GM19351 (cell line): ENCODE data around the gene DCUN1D2.
"Not testable (repeated sequence)": the region's sequence is repeated elsewhere in the genome, so short reads cannot be mapped to it uniquely, and the experiment has no call there.

ENCODE experiments used
- ATAC-seq: cut with Tn5 transposase; IDR thresholded peaks from one replicate; pipeline ENCODE4 v1.9.1; 2021; ENCODE audit warnings: mild to moderate bottlenecking, moderate library complexity; ENCODE audit not compliant: unreplicated experiment

The DCUN1D2 gene

DNA sequence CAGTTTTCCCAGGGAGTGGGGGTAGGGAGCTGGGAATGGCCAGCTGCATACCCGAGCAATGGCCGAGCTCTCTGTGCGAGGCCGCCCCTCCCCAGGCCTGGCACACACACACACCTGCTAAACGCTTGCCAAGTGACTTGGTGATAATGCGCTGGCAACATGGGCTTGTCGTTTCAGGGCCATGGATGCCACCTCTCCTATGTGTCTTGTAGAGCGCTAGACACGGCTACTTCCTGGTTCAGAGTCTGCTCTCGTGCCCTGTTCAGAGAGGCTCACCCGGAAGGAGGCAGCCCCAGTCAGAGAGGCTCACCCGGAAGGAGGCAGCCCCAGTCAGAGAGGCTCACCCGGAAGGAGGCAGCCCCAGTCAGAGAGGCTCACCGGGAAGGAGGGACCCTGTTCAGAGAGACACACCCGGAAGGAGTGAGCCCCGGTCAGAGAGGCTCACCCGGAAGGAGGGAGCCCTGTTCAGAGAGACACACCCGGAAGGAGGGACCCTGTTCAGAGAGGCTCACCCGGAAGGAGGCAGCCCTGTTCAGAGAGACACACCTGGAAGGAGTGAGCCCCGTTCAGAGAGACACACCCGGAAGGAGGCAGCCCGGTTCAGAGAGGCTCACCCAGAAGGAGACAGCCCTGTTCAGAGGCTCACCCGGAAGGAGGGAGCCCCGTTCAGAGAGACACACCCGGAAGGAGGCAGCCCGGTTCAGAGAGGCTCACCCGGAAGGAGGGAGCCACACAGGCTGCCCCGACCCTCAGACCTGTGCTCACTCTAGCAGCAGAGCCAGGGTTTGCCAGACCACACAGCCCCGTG lies 41.4 kb downstream of the DCUN1D2 start:
- no peak for ATAC-seq

- no peak for ATAC-seq
Observed at GRCh38 chr13:113448545-113448884, 42.0 kb downstream of the DCUN1D2 start.

- no peak for ATAC-seq
Observed at GRCh38 chr13:113447596-113447995, 42.9 kb downstream of the DCUN1D2 start.

- ATAC-seq, result no peak
Observed at GRCh38 chr13:113446488-113446854, 44.0 kb downstream of the DCUN1D2 start.

DNA sequence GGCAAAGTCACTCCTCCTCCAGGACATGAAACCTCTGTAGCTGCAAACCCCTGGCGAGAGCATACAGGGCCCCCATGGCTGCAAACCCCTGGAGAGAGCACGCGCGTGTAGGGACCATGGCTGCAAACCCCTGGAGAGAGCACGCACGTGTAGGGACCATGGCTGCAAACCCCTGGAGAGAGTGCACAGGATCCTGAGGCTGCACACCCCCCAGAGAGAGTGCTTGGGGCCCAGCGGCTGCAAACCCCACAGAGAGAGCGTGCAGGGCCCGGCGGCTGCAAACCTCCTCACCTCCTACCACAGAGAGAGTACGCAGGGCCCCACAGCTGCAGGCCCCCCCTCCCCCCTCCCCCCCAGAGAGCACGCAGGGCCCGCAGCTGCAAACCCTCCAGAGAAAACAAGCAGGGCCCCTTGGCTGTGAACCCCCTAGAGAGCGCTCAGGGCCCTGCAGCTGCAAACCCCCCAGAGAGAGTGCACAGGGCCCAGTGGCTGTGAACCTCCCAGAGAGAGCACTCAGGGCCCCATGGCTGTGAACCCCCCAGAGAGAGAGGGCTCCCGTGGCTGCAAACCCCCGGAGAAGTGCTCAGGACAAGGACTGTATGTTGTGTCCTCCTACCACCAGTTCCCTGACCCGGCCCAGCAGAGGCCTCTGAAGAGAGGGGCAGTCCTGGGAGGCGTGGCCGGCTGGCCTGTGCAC lies 44.6 kb downstream of the DCUN1D2 start:
- ATAC-seq, result peak; percentile 74

DNA sequence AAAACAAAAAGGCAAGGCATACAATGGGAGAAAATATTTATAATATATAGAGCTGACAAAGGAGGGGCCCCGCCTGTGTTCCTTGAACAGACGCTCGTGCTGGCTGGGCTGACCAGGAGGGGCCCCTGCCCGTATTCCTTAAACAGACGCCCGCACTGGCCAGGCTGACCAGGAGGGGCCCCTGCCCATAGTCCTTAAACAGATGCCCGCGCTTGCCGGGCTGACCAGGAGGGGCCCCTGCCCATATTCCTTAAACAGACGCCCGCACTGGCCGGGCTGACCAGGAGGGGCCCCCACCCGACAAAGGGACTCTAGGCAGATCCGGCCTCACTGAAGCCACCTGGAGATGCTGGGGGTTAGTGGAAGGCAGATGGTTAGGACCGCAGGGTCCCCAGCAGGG lies 46.5 kb downstream of the DCUN1D2 start:
- ATAC-seq, result no peak

DNA sequence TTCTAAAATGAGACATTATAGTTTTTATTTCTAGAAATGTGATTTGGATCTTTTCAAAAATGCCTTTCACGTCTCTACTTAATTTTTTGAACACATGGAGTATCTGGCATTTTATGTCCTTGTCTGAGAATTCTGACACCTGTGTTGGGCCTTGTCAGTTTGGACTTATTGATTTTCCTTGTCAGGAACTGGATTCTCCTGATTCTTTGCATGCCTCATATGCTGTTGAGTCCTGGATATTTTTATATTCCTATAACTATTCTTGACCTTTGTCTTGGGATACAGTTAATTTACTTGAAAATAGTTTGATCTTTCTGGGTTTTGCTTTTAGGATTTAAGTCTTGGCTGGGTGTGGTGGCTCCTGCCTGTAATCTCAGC lies 47.5 kb downstream of the DCUN1D2 start:
- ATAC-seq, result no peak

DNA sequence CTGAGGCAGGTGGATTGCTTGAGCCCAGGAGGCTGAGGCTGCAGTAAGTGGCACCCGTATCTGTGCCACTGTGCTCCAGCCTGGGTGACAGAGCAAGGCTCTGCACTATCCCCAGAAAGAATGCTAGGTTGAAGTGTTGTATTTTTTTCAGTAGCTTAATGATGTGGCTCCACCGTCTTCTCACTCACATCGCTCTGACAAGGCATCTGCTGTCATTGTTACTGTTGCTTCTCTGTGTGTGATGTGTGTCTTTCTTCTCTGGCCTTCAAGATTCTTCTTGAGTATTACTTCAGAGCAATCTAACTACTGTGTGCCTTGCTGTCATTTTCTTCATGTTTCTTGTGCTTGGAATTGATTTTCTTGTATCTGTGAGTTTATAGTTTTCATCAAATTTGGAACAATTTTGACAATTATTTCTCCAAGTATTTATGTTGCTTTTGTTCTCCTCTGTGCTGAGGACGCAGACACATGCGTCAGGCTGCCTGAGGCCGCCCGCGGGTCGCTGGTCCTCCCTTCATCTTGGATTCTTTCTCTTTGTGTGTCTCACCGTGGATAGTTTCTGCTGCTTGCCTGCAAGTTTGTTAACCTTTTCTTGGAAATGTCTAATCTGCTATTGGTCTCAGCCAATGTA lies 48.0 kb downstream of the DCUN1D2 start:
- no peak for ATAC-seq

DNA sequence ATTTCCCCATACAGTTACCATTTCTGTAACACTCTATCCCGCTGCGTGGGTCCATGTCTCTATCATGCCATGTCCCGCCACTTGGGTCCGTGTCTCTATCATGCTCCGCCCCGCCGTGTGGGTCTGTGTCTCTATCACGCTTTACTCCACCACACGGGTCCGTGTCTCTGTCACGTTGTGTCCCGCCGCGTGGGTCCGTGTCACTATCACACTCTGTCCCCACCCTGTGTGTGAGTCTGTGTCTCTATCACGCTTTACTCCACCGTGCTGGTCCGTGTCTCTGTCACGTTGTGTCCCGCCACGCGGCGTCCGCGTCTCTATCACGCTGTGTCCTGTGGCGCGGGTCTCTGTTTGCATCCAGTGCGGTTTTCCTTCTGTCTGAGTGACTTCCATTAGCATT lies 48.9 kb downstream of the DCUN1D2 start:
- no peak for ATAC-seq

- ATAC-seq, result no peak
Observed at GRCh38 chr13:113437408-113438010, 53.0 kb downstream of the DCUN1D2 start.

DNA sequence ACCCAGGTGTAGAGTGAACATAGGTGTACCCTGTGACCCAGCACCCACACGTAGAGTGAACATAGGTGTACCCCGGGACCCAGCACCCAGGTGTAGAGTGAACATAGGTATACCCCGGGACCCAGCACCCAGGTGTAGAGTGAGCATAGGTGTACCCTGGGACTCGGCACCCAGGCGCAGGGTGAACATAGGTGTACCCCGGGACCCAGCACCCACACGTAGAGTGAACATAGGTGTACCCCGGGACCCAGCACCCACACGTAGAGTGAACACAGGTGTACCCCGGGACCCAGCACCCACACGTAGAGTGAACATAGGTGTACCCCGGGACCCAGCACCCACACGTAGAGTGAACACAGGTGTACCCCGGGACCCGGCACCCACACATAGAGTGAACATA lies 53.6 kb downstream of the DCUN1D2 start:
- ATAC-seq, result not testable (repeated sequence)

DNA sequence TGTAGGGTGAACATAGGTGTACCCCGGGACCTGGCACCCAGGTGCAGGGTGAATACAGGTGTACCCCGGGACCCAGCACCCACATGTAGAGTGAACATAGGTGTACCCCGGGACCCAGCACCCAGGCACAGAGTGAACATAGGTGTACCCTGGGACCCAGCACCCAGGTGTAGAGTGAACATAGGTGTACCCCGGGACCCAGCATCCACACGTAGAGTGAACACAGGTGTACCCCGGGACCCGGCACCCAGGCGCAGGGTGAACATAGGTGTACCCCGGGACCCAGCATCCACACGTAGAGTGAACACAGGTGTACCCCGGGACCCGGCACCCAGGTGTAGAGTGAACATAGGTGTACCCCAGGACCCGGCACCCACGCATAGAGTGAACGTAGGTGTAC lies 54.6 kb downstream of the DCUN1D2 start:
- not testable (repeated sequence) for ATAC-seq

GRCh38 chr13:113433391-113433916 lies 57.1 kb downstream of the DCUN1D2 start:
- no peak for ATAC-seq

DNA sequence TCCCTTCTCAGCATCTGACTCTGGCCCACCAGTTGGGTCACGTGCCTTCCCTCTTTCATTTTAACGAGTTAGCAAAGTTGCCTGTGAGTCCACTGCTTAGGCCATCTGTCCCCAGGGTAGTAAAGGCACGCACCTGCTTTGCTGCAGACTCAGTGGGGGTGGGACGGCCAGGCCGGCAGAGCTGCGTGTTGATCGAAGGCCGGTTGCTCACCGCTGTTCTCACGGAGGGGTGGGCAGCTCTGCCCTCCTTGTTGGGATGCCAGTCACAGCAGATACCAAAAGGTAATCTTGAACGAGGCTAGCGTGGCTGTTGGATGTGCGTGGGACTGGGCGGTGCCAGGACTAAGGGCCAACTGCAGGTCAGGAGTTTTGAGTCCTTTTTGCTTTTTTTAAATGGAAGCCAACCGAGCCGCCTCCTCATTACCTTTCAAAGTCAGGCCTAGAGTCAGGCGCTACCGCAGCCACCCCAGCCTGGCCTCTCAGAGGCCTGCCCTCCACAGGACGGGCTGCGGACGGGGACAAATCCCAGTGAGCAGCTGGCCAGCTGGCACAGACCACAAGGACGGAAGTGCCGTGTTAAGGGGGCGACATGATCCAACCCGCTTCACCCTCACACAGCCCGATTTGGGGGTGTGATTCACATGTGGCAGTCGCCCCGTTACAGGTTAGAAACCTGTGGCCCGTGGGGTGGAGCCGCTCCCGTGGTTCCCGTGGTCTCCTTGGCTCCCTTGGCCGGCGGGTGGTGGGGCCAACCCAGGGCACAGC lies 57.8 kb downstream of the DCUN1D2 start:
- no peak for ATAC-seq

GRCh38 chr13:113431171-113431570 lies 59.3 kb downstream of the DCUN1D2 start:
- no peak for ATAC-seq

- ATAC-seq, result no peak
Observed at GRCh38 chr13:113430378-113431110, 60.0 kb downstream of the DCUN1D2 start.

GRCh38 chr13:113429608-113429985 lies 60.9 kb downstream of the DCUN1D2 start:
- ATAC-seq, result no peak

- ATAC-seq, result no peak
Observed at GRCh38 chr13:113428871-113429607, 61.5 kb downstream of the DCUN1D2 start.

GRCh38 chr13:113428469-113428865 lies 62.0 kb downstream of the DCUN1D2 start:
- ATAC-seq, result no peak
